Suprapubic skin (tissue), 4 donors: ENCODE data around the gene ZBTB46. TPM values are rescaled to one million over a fixed set of nuclear protein-coding genes. Genes with fewer than 3 reads are reported as not detected.

Experiments used
- DNase-seq, 2 donors: peaks; one replicate each; pipeline ENCODE4 v3.0.0-alpha.2; 2019; ENCODE audit warnings: low spot score in 2 of 2
- H3K27ac ChIP-seq: fragments of 200-600 bp; sonication (generic); one replicate; pipeline ENCODE4 v1.5.1; 2019
- H3K27me3 ChIP-seq: fragments of 200-600 bp; sonication (generic); one replicate; pipeline ENCODE4 v1.5.1; 2019
- H3K36me3 ChIP-seq: fragments of 200-600 bp; sonication (generic); one replicate; pipeline ENCODE4 v1.5.1; 2019
- H3K4me1 ChIP-seq: fragments of 200-600 bp; sonication (generic); one replicate; pipeline ENCODE4 v1.5.1; 2019
- H3K4me3 ChIP-seq: fragments of 200-600 bp; sonication (generic); one replicate; pipeline ENCODE4 v1.5.1; 2019; ENCODE audit warnings: mild to moderate bottlenecking
- H3K9me3 ChIP-seq: fragments of 200-600 bp; sonication (generic); one replicate; pipeline ENCODE4 v1.5.1; 2019
- CTCF ChIP-seq, 2 donors: fragments of 200-600 bp in 1 of 2; fragments of 450-650 bp in 1 of 2; sonication (generic) in 1 of 2; IDR thresholded peaks; one replicate each; pipeline ENCODE4 v1.5.1; 2016 to 2019; ENCODE audit warnings: antibody characterized with exemption in 2 of 2, mild to moderate bottlenecking in 1 of 2, moderate library complexity in 1 of 2
- EP300 ChIP-seq: sonication (generic); formaldehyde crosslinking; IDR thresholded peaks from one replicate; pipeline ENCODE4 v1.6.1; 2017; ENCODE audit warnings: antibody characterized with exemption
- POLR2A ChIP-seq, 2 donors: fragments of 450-650 bp; IDR thresholded peaks; one replicate each; pipeline ENCODE4 v1.6.1; 2017; ENCODE audit warnings: antibody characterized with exemption in 2 of 2, mild to moderate bottlenecking in 2 of 2, moderate library complexity in 2 of 2
- POLR2AphosphoS5 ChIP-seq, 3 donors: sonication (generic); formaldehyde crosslinking; IDR thresholded peaks; one replicate each; pipeline ENCODE4 v1.6.1; 2017; ENCODE audit warnings: antibody characterized with exemption in 3 of 3
- WGBS: methylation state at CpG from one replicate; pipeline ENCODE4 v1.1.5; 2018; 5-methylcytosine and 5-hydroxymethylcytosine counted together
- total RNA-seq, 4 donors: library from RNA; depleted of rRNA; stranded (reverse); fragments of >200 nt; gene quantifications; one replicate each; pipeline ENCODE4 v1.1.0, GENCODE V29; 2016

The ZBTB46 gene
- total RNA-seq, 4 donors from 2014 or later, result 3.4 to 5.1 (median 4.4) TPM

- Histone ChIP-seq H3K9me3 (no peaks in the 10 kb centered on the region), H3K4me1 (peaks cover 55% of the 10 kb centered on the region), H3K4me3 (peak overlapping the region; percentile 53), H3K36me3 (peaks cover 40% of the 10 kb centered on the region), H3K27ac (no peak overlapping the region), H3K27me3 (no peaks in the 10 kb centered on the region)
- DNase-seq, result no peak
- TF ChIP-seq POLR2A (IDR thresholded peaks at IDR 0.05) (no peak), EP300 (no peak), POLR2AphosphoS5 (IDR thresholded peaks at IDR 0.05) (no peak), CTCF (IDR thresholded peaks at IDR 0.05) (no peak)
- no CpG with 5 or more reads among the region's 26 CpGs for WGBS
These were observed 93.4 kb downstream of the ZBTB46 start for GRCh38 chr20:63737695-63737944.

- 53% methylated on average over 2 of the region's 30 CpGs for WGBS
- Histone ChIP-seq H3K27me3 (no peaks in the 10 kb centered on the region), H3K27ac (peak overlapping the region; percentile 4), H3K4me1 (peaks cover 53% of the 10 kb centered on the region), H3K9me3 (no peaks in the 10 kb centered on the region), H3K36me3 (peaks cover 35% of the 10 kb centered on the region), H3K4me3 (peak overlapping the region; percentile 53)
- DNase-seq, result no peak
- no peak for TF ChIP-seq POLR2A (IDR thresholded peaks at IDR 0.05)
- TF ChIP-seq CTCF (IDR thresholded peaks at IDR 0.05), result no peak
- TF ChIP-seq EP300, result no peak
- no peak for TF ChIP-seq POLR2AphosphoS5 (IDR thresholded peaks at IDR 0.05)
These were observed 94.0 kb downstream of the ZBTB46 start for GRCh38 chr20:63736893-63737694.

GRCh38 chr20:63735859-63736718 is 95.0 kb downstream of the ZBTB46 start, which contains the start of gene LIME1:
TSS of gene LIME1 (plus strand) at chr20:63736664. CDS start at chr20:63737550, 886 bp downstream.
- no peaks in the 10 kb centered on the region for H3K27me3 ChIP-seq
- no peak for TF ChIP-seq POLR2AphosphoS5 (IDR thresholded peaks at IDR 0.05)
- TF ChIP-seq POLR2A (IDR thresholded peaks at IDR 0.05), result no peak
- no peak for TF ChIP-seq CTCF (IDR thresholded peaks at IDR 0.05)
- no peak for TF ChIP-seq EP300
- peak; percentile 60 to 79 for DNase-seq
- H3K9me3 ChIP-seq, result no peaks in the 10 kb centered on the region
- peak within 1 kb of the TSS; percentile 4 for H3K27ac ChIP-seq
- peaks cover 43% of the 10 kb centered on the region for H3K4me1 ChIP-seq
- peaks cover 31% of the 10 kb centered on the region for H3K36me3 ChIP-seq
- peak within 1 kb of the TSS; percentile 53 for H3K4me3 ChIP-seq
- 58% methylated on average over 14 of the region's 31 CpGs for WGBS

GRCh38 chr20:63734946-63735858 is 95.9 kb downstream of the ZBTB46 start:
- Histone ChIP-seq H3K4me3 (no peak overlapping the region), H3K4me1 (peaks cover 36% of the 10 kb centered on the region), H3K36me3 (peaks cover 33% of the 10 kb centered on the region), H3K27me3 (no peaks in the 10 kb centered on the region), H3K9me3 (no peaks in the 10 kb centered on the region), H3K27ac (no peak overlapping the region)
- TF ChIP-seq EP300, result no peak
- no peak for TF ChIP-seq POLR2A (IDR thresholded peaks at IDR 0.05)
- TF ChIP-seq POLR2AphosphoS5 (IDR thresholded peaks at IDR 0.05), result no peak
- TF ChIP-seq CTCF (IDR thresholded peaks at IDR 0.05), result no peak
- 86% methylated on average over 20 of the region's 48 CpGs for WGBS
- no peak for DNase-seq
